Measurements from ENCODE around the gene PCDHGA8.
A peak's percentile ranks its signal among the peaks of the same experiment; 100 is the strongest.
"Not testable (repeated sequence)": the region's sequence is repeated elsewhere in the genome, so short reads cannot be mapped to it uniquely, and the experiment has no call there.

PCDHGA8 gene

GRCh38 chr5:141417494-141418172, 25.2 kb downstream of the PCDHGA8 start, which contains the start of gene PCDHGB7:
PCDHGB7 (plus strand) TSS chr5:141417677; CDS start chr5:141417860, 183 bp downstream.
- not testable (repeated sequence) for H4K8ac ChIP-seq (ENCODE audit: low read length); H2BK120ac ChIP-seq (ENCODE audit: low read depth, low read length); H2BK12ac ChIP-seq (ENCODE audit: low read length in 2 of 2); H2BK5ac ChIP-seq (ENCODE audit: low read depth, low read length, poor library complexity, severe bottlenecking); H3K23ac ChIP-seq (ENCODE audit: low read length in 2 of 2); H2AFZ ChIP-seq (ENCODE audit: low read depth, low read length); H3K4me1 ChIP-seq (ENCODE audit: control insufficient read depth, insufficient read depth, low read depth, low read length); H2BK15ac ChIP-seq (ENCODE audit: low read depth, poor library complexity, severe bottlenecking); H4K91ac ChIP-seq (ENCODE audit: low read length); H3K27me3 ChIP-seq (ENCODE audit: control insufficient read depth in 1 of 2, insufficient read depth in 1 of 2, low read length in 2 of 2)
- Histone ChIP-seq H3K36me3 (ENCODE audit: control insufficient read depth in 1 of 2, insufficient read depth in 2 of 2, low read depth in 1 of 2, low read length in 2 of 2) (peaks cover 4 to 53% of the 10 kb centered on the region in 2 experiments), H3K4ac (ENCODE audit: low read depth in 1 of 2, low read length in 2 of 2) (peak within 1 kb of the TSS; percentile 27 to 47), H3K9me3 (ENCODE audit: control insufficient read depth, low read length) (peaks cover 22% of the 10 kb centered on the region), H3K9ac (ENCODE audit: low read length) (peak within 1 kb of the TSS; percentile 70), H3K14ac (ENCODE audit: low read length in 2 of 2) (peak within 1 kb of the TSS in 1 of 2 experiments; percentile 81), H3K4me3 (ENCODE audit: insufficient read depth in 1 of 2, low read depth in 1 of 2, low read length in 2 of 2) (peak within 1 kb of the TSS; percentile 59 to 80), H3K4me2 (ENCODE audit: low read length, poor library complexity, severe bottlenecking) (peak within 1 kb of the TSS; percentile 66), H3K18ac (ENCODE audit: low read depth in 1 of 2, low read length in 2 of 2) (peak within 1 kb of the TSS; percentile 42 to 46), H3K27ac (ENCODE audit: low read length, poor library complexity, severe bottlenecking) (peak within 1 kb of the TSS; percentile 69), H2AK5ac (ENCODE audit: low read length, severe bottlenecking) (peak within 1 kb of the TSS; percentile 46), H3K79me1 (replicated peaks; ENCODE audit: low read length, poor library complexity, severe bottlenecking) (peaks cover 49% of the 10 kb centered on the region)
- WGBS: 25% methylated on average over 42 of the region's 47 CpGs
- peak; percentile 85 for DNase-seq

- no peak for DNase-seq
- peaks cover 9 to 50% of the 10 kb centered on the region in 2 experiments for H3K36me3 ChIP-seq (ENCODE audit: control insufficient read depth in 1 of 2, insufficient read depth in 2 of 2, low read depth in 1 of 2, low read length in 2 of 2)
- no peak overlapping the region for H3K18ac ChIP-seq (ENCODE audit: low read depth in 1 of 2, low read length in 2 of 2)
- H3K14ac ChIP-seq (ENCODE audit: low read length in 2 of 2): no peak overlapping the region
- no peak overlapping the region for H2BK15ac ChIP-seq (ENCODE audit: low read depth, poor library complexity, severe bottlenecking)
- no peaks in the 10 kb centered on the region for H3K27me3 ChIP-seq (ENCODE audit: control insufficient read depth in 1 of 2, insufficient read depth in 1 of 2, low read length in 2 of 2)
- H3K4me3 ChIP-seq (ENCODE audit: insufficient read depth in 1 of 2, low read depth in 1 of 2, low read length in 2 of 2): peak overlapping the region; percentile 11 to 80
- WGBS: 98% methylated on average over 74 of the region's 74 CpGs
- H3K9ac ChIP-seq (ENCODE audit: low read length): no peak overlapping the region
- no peak overlapping the region for H2BK5ac ChIP-seq (ENCODE audit: low read depth, low read length, poor library complexity, severe bottlenecking)
- peaks cover 44% of the 10 kb centered on the region for H3K79me1 ChIP-seq (replicated peaks; ENCODE audit: low read length, poor library complexity, severe bottlenecking)
- H3K27ac ChIP-seq (ENCODE audit: low read length, poor library complexity, severe bottlenecking): no peak overlapping the region
- H2AFZ ChIP-seq (ENCODE audit: low read depth, low read length): no peak overlapping the region
- no peak overlapping the region for H3K23ac ChIP-seq (ENCODE audit: low read length in 2 of 2)
- no peak overlapping the region for H3K4ac ChIP-seq (ENCODE audit: low read depth in 1 of 2, low read length in 2 of 2)
- H2AK5ac ChIP-seq (ENCODE audit: low read length, severe bottlenecking): no peak overlapping the region
- H2BK120ac ChIP-seq (ENCODE audit: low read depth, low read length): no peak overlapping the region
- H2BK12ac ChIP-seq (ENCODE audit: low read length in 2 of 2): no peak overlapping the region
- H3K4me1 ChIP-seq (ENCODE audit: control insufficient read depth, insufficient read depth, low read depth, low read length): peaks cover 8% of the 10 kb centered on the region
- H3K4me2 ChIP-seq (ENCODE audit: low read length, poor library complexity, severe bottlenecking): no peak overlapping the region
- peaks cover 28% of the 10 kb centered on the region for H3K9me3 ChIP-seq (ENCODE audit: control insufficient read depth, low read length)
- no peak overlapping the region for H4K8ac ChIP-seq (ENCODE audit: low read length)
- H4K91ac ChIP-seq (ENCODE audit: low read length): no peak overlapping the region
Observed at GRCh38 chr5:141419074-141419880, 26.8 kb downstream of the PCDHGA8 start.

- Histone ChIP-seq H4K8ac (ENCODE audit: low read length) (no peak within 1 kb of the TSS), H3K9me3 (ENCODE audit: control insufficient read depth, low read length) (peaks cover 28% of the 10 kb centered on the region), H2BK120ac (ENCODE audit: low read depth, low read length) (no peak within 1 kb of the TSS), H2BK5ac (ENCODE audit: low read depth, low read length, poor library complexity, severe bottlenecking) (no peak within 1 kb of the TSS), H3K4me3 (ENCODE audit: insufficient read depth in 1 of 2, low read depth in 1 of 2, low read length in 2 of 2) (peak within 1 kb of the TSS in 1 of 2 experiments; percentile 80), H2BK15ac (ENCODE audit: low read depth, poor library complexity, severe bottlenecking) (no peak within 1 kb of the TSS), H3K4ac (ENCODE audit: low read depth in 1 of 2, low read length in 2 of 2) (no peak within 1 kb of the TSS), H3K4me2 (ENCODE audit: low read length, poor library complexity, severe bottlenecking) (no peak within 1 kb of the TSS), H2AFZ (ENCODE audit: low read depth, low read length) (no peak within 1 kb of the TSS), H3K4me1 (ENCODE audit: control insufficient read depth, insufficient read depth, low read depth, low read length) (peaks cover 8% of the 10 kb centered on the region), H3K23ac (ENCODE audit: low read length in 2 of 2) (no peak within 1 kb of the TSS), H3K27me3 (ENCODE audit: control insufficient read depth in 1 of 2, insufficient read depth in 1 of 2, low read length in 2 of 2) (no peaks in the 10 kb centered on the region), H4K91ac (ENCODE audit: low read length) (no peak within 1 kb of the TSS), H3K36me3 (ENCODE audit: control insufficient read depth in 1 of 2, insufficient read depth in 2 of 2, low read depth in 1 of 2, low read length in 2 of 2) (peaks cover 12 to 41% of the 10 kb centered on the region in 2 experiments), H3K18ac (ENCODE audit: low read depth in 1 of 2, low read length in 2 of 2) (no peak within 1 kb of the TSS), H3K27ac (ENCODE audit: low read length, poor library complexity, severe bottlenecking) (no peak within 1 kb of the TSS), H3K14ac (ENCODE audit: low read length in 2 of 2) (no peak within 1 kb of the TSS), H2AK5ac (ENCODE audit: low read length, severe bottlenecking) (no peak within 1 kb of the TSS), H2BK12ac (ENCODE audit: low read length in 2 of 2) (no peak within 1 kb of the TSS), H3K79me1 (replicated peaks; ENCODE audit: low read length, poor library complexity, severe bottlenecking) (peaks cover 42% of the 10 kb centered on the region), H3K9ac (ENCODE audit: low read length) (peak within 1 kb of the TSS; percentile 77)
- peak; percentile 14 for DNase-seq
- 71% methylated on average over 42 of the region's 42 CpGs for WGBS
Observed at GRCh38 chr5:141420855-141421488, 28.5 kb downstream of the PCDHGA8 start, which contains the start of gene PCDHGA11. PCDHGA11 (plus strand) TSS chr5:141421051; CDS start chr5:141421228, 177 bp downstream.

- Histone ChIP-seq H3K18ac (ENCODE audit: low read depth in 1 of 2, low read length in 2 of 2) (no peak overlapping the region), H3K27ac (ENCODE audit: low read length, poor library complexity, severe bottlenecking) (no peak overlapping the region), H2AK5ac (ENCODE audit: low read length, severe bottlenecking) (no peak overlapping the region), H3K4me1 (ENCODE audit: control insufficient read depth, insufficient read depth, low read depth, low read length) (peaks cover 8% of the 10 kb centered on the region), H2AFZ (ENCODE audit: low read depth, low read length) (no peak overlapping the region), H3K79me1 (replicated peaks; ENCODE audit: low read length, poor library complexity, severe bottlenecking) (peaks cover 45% of the 10 kb centered on the region), H2BK120ac (ENCODE audit: low read depth, low read length) (no peak overlapping the region), H3K4me2 (ENCODE audit: low read length, poor library complexity, severe bottlenecking) (no peak overlapping the region), H3K4me3 (ENCODE audit: insufficient read depth in 1 of 2, low read depth in 1 of 2, low read length in 2 of 2) (peak overlapping the region in 1 of 2 experiments; percentile 80), H2BK15ac (ENCODE audit: low read depth, poor library complexity, severe bottlenecking) (no peak overlapping the region), H4K91ac (ENCODE audit: low read length) (no peak overlapping the region), H3K9ac (ENCODE audit: low read length) (peak overlapping the region; percentile 77), H3K14ac (ENCODE audit: low read length in 2 of 2) (no peak overlapping the region), H3K27me3 (ENCODE audit: control insufficient read depth in 1 of 2, insufficient read depth in 1 of 2, low read length in 2 of 2) (no peaks in the 10 kb centered on the region), H3K9me3 (ENCODE audit: control insufficient read depth, low read length) (peaks cover 28% of the 10 kb centered on the region), H2BK12ac (ENCODE audit: low read length in 2 of 2) (no peak overlapping the region), H4K8ac (ENCODE audit: low read length) (no peak overlapping the region), H3K23ac (ENCODE audit: low read length in 2 of 2) (no peak overlapping the region), H2BK5ac (ENCODE audit: low read depth, low read length, poor library complexity, severe bottlenecking) (no peak overlapping the region), H3K4ac (ENCODE audit: low read depth in 1 of 2, low read length in 2 of 2) (no peak overlapping the region), H3K36me3 (ENCODE audit: control insufficient read depth in 1 of 2, insufficient read depth in 2 of 2, low read depth in 1 of 2, low read length in 2 of 2) (peaks cover 17 to 44% of the 10 kb centered on the region in 2 experiments)
- no peak for DNase-seq
- WGBS: 85% methylated on average over 13 of the region's 13 CpGs
Observed at GRCh38 chr5:141421489-141421855, 29.0 kb downstream of the PCDHGA8 start.

Data from mesenchymal stem cell (in vitro differentiated cells and primary cell).